Measurements from ENCODE around the gene IFI30.
A peak's percentile ranks its signal among the peaks of the same experiment; 100 is the strongest.
"Not testable (repeated sequence)": the region's sequence is repeated elsewhere in the genome, so short reads cannot be mapped to it uniquely, and the experiment has no call there.

Gene IFI30

DNA sequence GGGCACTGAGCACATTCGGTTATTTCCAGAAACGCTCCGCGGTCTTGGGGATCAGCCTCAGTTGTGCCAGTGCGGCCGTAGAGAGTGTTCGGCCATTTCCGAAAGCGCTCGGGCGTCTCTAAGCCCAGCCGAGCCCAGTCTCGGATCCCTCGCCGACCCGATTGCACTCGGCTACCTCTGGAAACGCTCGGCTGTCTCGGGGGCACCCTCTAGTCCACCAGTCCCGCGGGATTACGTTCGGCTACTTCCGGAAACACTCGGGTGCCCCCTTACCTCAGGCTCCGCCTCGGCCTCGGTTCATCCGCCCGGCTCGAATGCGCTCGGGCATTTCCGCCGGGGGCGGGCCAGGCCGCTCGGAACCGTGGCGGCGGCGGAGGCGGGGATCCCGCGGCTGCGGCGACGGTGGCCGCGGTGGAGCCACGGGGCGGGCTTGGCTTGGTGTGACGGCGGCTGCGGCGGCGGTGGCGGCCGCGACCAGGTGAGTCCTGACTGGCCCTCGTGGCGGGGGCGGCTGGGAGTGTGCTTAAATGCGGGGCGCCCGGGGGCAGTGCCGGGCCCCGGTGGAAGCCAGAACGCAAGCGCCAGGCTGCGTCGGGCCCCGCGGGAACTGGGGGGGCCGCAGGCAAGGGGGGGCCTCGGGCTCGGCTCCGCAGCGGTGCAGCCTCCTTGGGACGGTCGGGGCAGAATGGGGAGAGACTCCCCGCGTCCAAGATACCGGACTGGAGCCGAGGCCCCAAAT is 20.6 kb upstream of the IFI30 start, which contains the start of gene PIK3R2:
PIK3R2 (plus strand) TSS at position 347 of the 739 bp plus-strand sequence. CDS start 2,717 bp downstream, outside the sequence.
- peak; percentile 94 to 95 for DNase-seq (ENCODE audit: low read depth in 2 of 2)

DNA sequence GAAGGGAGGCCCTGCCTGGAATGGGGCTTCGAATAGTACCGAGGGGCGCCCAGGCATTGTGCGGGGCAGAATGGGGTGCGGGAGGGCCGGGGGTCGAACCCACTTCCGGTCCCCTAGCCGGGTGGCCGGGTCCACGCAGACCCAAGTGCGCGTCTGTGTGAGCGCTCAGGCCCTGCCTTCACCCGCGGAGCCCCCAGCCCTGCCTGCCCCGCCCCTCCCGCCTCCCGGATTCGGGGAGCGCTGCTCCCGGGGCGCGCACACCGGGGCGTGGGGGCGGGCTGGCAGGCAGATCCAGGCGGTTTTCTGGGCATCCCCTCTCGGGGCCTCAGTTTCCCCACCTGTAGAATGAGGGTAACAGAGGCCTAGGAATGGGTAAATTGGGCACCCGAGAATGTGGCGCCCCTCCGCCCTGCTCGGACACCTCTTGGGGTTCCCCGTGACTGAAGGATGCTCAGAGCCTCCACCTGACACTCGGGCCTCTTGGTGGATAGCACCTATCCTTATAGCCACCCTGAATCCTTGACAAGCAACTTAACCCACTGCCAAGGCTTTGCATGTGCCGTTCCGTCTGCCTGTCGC is 20.0 kb upstream of the IFI30 start:
- no peak for DNase-seq (ENCODE audit: low read depth in 2 of 2)

DNA sequence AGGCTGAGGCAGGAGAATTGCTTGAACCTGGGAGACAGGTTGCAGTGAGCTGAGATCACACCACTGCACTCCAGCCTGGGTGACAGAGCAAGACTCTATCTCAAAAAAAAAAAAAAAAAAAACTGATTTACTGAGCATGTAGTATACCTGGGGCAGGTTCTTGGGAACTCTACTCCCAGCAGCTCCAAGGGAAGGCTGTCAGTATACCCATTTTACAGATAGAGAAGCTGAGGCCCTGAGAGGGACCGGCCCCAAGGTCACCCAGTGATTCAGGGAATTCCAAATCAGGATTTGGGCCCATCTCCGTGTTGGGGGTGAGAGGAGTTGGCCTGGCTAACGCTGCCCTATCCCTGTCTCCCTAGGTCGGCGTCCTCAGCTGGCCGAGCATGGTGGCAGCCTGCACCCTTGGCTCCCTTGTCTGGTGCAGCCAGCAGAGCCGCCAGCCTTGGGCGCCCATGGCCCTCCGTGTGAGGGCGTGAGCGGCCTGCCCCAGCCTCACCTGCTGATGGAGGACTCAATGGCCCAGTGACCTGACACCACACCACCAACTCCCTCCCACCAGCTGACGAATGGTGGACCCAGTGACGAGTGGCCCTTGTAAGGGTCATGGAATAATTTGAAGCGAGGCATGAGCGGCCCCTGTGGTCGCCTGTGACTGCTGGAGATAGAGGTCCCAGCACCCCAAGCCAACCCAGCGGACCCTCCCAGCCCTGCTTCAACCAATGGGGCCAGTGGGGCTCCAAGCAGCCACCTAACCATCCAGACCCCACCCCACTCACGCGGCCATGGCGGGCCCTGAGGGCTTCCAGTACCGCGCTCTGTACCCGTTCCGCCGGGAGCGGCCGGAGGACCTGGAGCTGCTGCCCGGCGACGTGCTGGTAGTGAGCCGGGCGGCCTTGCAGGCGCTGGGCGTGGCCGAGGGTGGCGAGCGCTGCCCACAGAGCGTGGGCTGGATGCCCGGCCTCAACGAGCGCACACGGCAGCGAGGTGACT is 18.2 kb upstream of the IFI30 start:
- DNase-seq (ENCODE audit: low read depth in 2 of 2), result no peak

DNA sequence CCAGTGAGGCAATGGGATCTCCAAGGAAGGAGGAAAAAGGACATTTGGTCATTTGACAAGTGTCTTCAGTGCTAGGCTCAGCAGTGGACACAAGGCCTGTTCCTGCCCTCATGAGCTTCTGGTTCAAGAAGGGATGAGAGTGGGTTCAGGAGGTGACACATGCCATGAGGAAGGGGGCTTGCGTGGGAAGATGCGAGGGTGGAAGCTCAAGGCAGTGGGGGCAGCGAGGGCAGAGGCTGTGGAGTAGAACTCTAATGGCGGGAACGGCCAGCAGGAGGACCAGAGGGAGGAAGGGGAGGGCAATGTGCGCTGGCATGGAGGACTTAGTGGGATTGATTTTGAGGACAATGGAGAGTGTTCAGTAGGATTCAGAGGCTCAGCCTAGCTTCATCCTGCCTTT is 17.3 kb upstream of the IFI30 start:
- DNase-seq (ENCODE audit: low read depth in 2 of 2), result no peak

DNA sequence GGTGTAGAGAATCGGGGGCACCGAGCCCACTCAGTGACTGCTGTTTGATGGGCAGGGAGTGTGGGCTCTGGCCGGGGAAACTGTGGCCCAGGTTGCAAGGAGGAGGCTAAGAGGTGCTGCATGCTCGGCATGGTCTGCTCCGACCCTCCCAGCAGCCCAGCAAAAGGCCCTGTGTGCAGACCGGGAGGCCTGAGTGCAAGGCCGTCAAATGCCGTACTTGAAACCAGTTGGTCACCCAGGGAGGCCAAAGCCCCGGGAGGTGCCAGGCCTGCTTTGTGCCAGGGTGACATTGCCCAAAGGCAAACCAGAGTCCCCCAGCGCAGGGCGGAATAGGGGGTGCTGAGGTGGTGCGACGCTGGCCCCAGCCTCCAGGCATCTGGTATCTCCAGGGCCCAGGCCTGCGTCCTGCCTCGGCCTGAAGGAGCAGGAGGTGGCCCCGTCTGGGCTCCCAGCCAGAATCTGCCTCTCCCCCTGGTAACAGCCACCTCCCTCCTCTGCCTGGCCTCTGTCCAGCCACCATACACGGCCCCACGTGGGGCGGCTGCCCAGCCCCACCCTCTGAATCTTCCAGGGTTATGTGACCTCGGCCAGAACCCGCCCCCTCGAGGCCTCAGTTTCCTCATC is 16.7 kb upstream of the IFI30 start:
- peak; percentile 13 to 26 for DNase-seq (ENCODE audit: low read depth in 2 of 2)

DNA sequence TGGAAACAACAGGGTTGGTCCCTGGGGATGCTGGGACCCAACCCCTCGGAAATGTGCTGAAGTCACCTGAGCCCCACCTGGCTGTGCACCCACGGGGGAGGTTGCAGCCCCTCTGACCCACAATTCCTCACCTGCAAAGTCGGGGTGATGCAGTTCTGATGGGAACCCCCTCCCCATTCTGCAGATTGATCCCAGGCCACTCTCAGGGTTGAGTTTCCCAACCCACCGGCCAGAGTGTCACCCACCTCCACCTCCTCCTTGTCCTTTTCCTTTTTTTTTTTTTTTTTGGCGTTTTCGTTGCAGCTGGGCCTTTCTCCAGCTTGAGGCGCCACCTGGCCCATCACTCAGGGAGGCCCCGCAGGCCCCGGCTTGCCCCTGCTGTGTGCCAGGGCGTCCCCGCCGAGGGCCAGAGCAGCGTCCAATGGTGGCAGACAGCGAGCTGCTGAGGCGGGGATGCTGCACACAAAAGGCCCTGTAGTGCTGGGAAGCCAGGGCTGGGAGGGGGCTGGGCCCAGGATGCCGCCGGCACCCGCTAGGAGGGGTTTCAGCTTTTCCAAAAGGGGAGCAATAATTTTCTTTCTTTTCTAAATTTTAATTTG is 16.0 kb upstream of the IFI30 start:
- DNase-seq (ENCODE audit: low read depth in 2 of 2), result no peak

DNA sequence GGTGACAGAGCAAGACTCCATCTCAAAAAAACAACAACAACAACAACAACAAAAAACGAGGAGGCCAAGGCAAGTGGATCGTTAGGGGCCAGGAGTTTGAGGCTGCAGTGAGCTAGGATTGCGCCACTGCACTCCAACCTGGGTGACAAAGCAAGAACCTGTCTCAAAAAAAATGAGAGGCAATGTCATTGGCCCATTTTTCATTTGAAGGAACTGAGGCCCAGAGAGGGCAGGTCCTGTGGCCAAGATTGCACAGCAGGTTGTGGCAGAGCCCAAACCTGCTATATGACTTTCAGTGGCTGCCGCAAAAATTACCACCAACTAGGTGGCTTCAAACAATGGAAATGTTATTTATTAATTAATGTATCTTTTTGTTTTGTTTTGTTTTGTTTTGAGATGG is 15.1 kb upstream of the IFI30 start:
- no peak for DNase-seq (ENCODE audit: low read depth in 2 of 2)

DNA sequence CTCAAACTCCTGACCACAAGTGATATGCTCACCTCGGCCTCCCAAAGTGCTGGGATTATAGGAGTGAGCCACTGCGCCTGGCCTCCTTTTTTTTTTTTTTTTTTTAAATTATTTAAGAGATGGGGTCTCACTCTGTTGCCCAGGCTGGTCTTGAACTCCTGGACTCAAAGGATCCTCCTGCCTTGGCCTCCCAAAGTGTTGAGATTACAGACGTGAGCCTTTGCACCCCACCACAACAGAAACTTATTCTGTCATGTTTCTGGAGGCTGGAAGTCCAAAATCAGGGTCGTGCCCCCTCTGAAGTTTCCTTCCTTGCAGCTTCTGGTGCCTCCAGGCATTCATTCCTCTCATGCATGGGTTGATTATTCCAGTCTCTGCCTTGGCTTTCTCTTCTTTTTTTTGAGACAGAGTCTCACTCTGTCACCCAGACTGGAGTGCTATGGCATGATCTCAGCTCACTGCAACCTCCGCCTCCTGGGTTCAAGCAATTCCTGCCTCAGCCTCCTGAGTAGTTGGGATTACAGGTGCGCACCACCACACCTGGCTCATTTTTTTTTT is 14.5 kb upstream of the IFI30 start:
- not testable (repeated sequence) for DNase-seq (ENCODE audit: low read depth in 2 of 2)

DNA sequence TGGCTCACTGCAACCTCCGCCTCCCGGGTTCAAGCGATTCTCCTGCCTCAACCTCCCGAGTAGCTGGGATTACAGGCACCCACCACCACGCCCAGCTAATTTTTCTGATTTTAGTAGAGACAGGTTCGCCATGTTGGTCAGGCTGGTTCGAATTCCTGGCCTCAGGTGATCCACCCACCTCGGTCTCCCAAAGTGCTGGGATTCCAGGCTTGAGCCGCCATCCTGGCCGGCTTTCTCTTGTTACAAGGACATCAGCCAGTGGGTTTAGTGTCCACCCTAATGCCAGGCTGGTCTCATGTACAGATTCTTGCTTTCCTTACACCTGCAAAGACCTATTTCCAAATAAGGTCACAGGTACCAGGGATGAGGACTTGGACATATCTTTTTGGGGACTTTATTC is 13.8 kb upstream of the IFI30 start:
- no peak for DNase-seq (ENCODE audit: low read depth in 2 of 2)

DNA sequence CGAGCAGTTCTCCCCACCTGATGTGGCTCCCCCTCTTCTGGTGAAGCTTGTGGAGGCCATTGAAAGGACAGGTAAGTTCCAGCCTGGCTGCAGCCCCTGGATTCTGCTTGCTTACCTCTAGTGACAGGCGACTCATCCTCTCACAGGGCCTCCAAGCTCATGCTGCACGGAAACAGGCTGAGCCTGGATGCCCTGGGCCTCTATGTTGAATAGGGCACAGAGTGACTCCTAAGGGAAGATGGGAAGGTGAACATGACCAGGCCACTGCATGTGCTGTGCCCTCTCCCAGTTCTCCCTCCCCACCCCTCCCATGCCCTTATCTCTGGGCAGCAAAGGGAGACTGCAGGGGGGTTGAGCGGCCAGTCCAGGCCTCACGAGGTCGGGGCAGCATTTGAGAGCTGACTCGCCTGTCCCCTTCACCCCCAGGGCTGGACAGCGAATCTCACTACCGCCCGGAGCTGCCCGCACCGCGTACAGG is 13.1 kb upstream of the IFI30 start:
- no peak for DNase-seq (ENCODE audit: low read depth in 2 of 2)

DNA sequence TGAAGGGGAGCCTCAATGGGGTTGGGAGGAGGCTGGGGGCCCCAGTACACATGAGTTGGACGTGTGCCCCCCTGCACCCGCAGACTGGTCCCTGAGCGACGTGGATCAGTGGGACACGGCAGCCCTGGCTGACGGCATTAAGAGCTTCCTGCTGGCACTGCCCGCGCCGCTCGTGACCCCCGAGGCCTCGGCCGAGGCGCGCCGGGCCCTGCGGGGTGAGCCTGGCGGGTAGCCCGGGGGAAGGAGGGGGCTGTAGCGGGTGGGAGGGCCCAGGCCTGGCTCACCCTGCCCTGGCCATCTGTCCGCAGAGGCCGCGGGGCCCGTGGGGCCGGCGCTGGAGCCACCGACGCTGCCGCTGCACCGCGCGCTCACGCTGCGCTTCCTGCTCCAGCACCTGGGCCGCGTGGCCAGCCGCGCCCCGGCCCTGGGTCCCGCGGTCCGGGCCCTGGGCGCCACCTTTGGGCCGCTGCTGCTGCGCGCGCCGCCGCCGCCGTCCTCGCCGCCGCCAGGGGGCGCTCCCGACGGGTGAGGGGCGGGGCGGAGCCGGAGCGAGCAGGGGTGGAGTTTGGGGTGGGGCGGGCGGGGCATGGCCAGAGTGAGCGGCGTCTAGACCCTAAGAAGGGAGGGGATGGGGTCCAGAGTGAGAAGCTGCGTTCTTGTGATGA is 12.5 kb upstream of the IFI30 start:
- DNase-seq (ENCODE audit: low read depth in 2 of 2), result peak in 1 of 2 experiments; percentile 7

DNA sequence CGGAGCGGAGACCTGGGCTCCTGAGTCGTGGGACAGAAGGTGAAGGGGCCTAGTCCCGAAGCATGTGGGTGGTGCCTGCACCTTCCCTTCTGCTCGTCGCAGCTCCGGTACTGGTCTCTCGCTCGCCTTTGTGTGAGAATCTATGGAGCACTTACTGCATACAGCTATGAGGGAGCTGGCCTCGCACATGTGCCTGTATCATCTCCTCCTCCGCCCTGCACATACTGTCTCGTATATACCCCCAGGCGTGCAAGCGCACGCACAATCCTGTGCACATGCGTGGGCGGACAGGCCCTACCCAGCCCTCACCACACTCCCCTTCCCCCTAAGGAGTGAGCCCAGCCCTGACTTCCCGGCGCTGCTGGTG is 12.0 kb upstream of the IFI30 start:
- no peak for DNase-seq (ENCODE audit: low read depth in 2 of 2)

DNA sequence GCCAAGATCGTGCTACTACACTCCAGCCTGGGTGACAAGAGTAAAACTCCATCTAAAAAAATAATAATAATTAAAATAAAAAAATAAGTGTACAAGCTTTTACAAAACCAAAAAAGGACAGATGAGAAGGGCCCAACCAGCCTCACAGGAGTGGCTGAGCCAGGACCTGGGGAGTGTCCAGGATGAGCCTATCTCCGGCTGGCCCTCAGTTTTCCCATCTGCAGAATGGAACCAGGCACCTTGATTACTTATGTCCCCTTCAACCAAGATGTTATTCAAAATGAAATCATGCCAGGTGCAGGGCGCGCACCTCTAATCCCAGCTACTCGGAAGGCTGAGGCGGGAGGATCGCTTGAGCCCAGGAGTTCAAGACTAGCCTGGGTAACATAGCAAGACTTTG is 9.5 kb upstream of the IFI30 start:
- DNase-seq (ENCODE audit: low read depth in 2 of 2), result no peak

DNA sequence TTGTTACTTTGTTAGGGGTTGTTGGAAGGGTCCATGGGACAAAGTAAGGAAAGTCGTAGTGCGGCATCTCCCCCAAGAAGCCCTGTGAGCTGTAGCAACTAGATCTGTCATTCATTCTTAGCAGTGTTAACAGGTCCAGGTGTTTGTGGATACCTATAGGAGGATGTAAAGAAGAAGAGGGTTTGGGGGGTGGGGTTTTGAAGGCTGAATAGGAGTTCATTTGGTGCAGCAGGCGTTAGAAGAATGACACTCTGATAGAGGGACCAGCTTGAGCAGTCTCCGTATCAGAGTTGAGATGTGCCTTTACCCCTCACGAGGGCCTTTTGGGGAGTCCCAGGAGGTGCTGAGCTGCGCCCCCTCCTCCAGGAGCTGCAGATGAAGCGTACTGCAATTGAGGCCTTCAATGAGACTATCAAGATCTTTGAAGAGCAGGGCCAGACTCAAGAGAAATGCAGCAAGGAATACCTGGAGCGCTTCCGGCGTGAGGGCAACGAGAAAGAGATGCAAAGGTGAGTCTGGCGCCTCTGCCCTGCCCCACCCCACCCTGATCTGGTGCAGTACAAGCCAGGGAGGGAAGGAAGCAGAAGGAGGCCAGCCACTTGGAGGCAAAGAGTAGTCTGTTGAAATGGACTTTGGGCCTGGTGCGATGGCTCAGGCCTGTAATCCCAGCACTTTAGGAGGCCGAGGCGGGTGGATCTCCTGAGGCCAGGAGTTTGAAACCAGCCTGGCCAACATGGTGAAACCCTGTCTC is 7.6 kb upstream of the IFI30 start:
- DNase-seq (ENCODE audit: low read depth in 2 of 2), result no peak

DNA sequence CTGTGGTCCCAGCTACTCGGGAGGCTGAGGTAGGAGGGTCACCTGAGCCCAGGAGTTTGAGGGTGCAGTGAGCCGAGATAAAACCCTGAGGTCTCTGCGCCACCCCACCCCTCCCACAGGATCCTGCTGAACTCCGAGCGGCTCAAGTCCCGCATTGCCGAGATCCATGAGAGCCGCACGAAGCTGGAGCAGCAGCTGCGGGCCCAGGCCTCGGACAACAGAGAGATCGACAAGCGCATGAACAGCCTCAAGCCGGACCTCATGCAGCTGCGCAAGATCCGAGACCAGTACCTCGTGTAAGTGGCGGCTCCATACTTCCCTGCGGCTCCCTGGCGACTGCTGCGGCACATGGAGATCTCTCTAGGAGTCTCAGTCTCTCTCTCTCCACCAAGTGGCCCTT is 6.6 kb upstream of the IFI30 start:
- no peak for DNase-seq (ENCODE audit: low read depth in 2 of 2)

DNA sequence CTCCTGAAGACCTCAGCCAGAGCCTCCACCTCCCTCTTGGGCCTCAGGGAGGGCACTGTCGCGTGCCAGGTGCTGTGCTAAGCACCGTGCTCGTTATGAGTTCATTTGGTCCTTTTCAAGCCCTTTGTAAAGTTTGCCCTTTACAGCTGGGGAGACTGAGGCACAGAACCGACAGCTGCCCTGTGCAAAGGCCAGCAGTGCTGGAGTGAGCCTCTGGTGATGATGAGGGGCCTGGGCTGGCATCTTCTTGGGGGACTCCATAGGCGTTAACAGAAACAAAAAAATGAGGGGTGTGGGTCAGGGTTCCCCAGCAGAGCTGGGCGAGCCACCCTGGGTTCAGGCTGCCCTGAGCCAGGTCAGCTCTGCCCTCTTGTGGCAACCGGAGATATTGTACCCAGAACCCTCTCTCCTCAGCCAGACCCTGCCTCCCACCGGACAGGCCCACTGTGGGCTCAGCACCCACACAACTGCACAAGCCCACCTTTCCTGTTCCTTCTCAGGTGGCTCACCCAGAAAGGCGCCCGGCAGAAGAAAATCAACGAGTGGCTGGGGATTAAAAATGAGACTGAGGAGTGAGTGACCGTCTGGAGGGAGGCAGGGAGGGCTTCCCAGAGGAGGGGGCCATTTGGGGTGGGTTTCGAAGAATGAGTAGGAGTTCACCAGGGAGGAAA is 5.5 kb upstream of the IFI30 start:
- DNase-seq (ENCODE audit: low read depth in 2 of 2), result no peak

DNA sequence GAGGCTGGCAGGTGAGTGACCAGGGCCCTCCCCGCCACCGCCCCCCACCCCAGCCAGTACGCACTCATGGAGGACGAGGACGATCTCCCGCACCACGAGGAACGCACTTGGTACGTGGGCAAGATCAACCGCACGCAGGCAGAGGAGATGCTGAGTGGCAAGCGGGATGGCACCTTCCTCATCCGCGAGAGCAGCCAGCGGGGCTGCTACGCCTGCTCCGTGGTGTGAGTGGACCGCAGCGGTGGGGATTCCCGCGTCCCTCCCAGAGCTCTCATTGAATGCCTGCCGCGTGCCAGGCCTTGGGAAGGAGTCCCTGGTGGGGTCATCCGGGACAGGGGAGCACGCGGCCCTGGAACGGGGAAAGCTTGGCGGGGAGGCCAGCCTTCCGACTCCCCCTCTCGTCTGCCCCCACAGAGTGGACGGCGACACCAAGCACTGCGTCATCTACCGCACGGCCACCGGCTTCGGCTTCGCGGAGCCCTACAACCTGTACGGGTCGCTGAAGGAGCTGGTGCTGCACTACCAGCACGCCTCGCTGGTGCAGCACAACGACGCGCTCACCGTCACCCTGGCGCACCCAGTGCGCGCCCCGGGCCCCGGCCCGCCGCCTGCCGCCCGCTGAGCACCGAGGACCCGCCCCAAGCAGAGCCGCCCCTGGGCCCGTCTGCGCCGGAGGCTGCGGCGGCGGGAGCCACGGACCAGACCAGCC is 4.8 kb upstream of the IFI30 start:
- DNase-seq (ENCODE audit: low read depth in 2 of 2), result no peak

DNA sequence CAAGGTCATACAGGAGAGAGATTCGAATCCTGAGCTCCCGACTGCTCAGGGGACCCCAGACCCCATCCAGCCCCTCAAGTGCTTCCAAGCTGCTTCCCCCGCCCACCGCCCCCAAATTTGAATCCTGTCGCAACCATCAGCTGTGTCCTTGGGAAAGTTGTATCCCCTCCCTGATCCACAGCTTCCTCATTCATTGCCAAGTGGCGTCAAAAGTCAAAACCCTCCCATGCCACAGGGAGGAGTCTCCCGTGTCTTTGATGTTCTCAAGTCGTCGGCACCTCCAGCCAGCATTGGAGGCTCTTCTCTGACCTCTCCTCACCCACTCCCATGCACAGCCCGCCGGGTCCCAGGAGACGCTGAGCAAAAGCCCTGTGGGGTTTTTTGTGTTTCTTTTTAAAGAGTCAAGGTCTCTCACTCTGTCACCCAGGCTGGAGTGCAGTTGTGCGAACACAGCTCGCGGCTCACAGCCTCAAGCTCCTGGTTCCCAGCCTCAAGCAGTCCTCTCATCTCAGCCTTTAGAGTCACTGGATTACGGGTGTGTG is 2.8 kb upstream of the IFI30 start:
- DNase-seq (ENCODE audit: low read depth in 2 of 2), result no peak

All from fibroblast of skin of left biceps (primary cell).